ENCODE results near the gene CAPZA1.

The CAPZA1 gene

DNA sequence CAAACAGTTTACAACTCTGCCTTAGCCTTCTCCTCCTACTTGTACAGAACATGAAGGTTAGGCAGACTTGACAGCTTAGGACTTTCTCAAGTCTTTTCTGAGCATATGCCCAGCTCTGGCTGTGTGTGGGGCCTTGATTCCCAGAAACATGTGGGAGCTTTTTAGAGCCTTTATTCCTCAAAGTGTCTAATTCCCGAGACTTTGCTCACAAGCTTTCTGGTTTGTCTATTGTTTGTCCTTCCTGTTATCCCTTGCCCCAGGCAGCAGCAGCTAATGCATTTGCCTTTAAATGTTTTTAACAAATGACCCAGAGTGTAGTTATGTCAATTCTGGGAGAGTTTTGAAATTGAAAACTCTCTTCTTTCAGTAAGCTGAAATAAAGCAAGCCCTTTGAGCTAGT is 29.9 kb upstream of the CAPZA1 start:
- H3K36me3 ChIP-seq (ENCODE audit: control insufficient read depth in 2 of 2, insufficient read depth in 1 of 2, low read length in 2 of 2): peaks cover 18 to 33% of the 10 kb centered on the region in 2 experiments
- ChIA-PET POLR2A (no interaction called here), CTCF (interaction anchor here (1.4 kb wide), 1 partner anchor 88 kb away, joined by 3 read pairs; no protein-coding TSS in a partner anchor)
- TF ChIP-seq, protein P1, sequence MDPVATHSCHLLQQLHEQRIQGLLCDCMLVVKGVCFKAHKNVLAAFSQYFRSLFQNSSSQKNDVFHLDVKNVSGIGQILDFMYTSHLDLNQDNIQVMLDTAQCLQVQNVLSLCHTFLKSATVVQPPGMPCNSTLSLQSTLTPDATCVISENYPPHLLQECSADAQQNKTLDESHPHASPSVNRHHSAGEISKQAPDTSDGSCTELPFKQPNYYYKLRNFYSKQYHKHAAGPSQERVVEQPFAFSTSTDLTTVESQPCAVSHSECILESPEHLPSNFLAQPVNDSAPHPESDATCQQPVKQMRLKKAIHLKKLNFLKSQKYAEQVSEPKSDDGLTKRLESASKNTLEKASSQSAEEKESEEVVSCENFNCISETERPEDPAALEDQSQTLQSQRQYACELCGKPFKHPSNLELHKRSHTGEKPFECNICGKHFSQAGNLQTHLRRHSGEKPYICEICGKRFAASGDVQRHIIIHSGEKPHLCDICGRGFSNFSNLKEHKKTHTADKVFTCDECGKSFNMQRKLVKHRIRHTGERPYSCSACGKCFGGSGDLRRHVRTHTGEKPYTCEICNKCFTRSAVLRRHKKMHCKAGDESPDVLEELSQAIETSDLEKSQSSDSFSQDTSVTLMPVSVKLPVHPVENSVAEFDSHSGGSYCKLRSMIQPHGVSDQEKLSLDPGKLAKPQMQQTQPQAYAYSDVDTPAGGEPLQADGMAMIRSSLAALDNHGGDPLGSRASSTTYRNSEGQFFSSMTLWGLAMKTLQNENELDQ (tag by site-specific recombination; IDR thresholded peaks at IDR 0.05; ENCODE audit: low read depth): no peak
- TF ChIP-seq ZNF175 (tag by site-specific recombination; IDR thresholded peaks at IDR 0.05): no peak
- no peaks in the 10 kb centered on the region for H3K9me3 ChIP-seq (ENCODE audit: control insufficient read depth, insufficient read depth, low read depth, low read length)
- H3K27ac ChIP-seq (ENCODE audit: extremely low read depth, low read depth, low read length): no peak overlapping the region
- no peaks in the 10 kb centered on the region for H3K4me1 ChIP-seq (ENCODE audit: control insufficient read depth, insufficient read depth, low read length)
- H3K4me3 ChIP-seq (ENCODE audit: low read depth, low read length): no peak overlapping the region

DNA sequence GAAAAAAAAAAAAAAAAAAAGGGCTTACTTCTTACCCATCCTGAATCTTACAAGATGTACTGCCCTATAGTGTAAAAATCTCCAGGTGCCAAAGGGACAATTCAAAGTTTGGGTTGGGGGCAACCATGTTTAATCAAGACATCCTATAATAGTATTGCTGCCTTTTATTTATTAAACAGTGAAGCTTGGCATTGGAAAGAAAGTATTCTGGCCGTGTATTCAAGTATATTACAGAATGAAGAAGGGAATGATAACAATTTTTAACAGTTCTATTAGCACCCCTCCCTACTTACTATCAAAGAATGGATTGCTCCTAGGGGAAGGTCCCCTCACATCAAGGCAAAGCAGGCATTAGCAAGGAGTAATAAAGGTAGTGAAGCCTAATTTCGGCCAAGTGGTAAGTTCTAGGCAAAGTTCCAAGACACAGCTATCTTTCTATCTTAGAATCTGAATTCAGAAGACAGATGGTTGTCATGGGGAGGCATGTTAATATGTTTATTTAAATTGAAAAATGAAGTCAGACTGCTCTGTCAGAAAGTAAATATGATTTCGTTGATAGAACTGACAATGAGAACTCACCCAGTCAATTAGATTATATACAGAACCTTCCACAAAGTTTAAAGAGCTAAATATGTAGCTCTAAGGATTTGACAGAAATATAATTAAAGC is 25.3 kb upstream of the CAPZA1 start:
- no peak overlapping the region for H3K27ac ChIP-seq (ENCODE audit: extremely low read depth, low read depth, low read length)
- H3K9me3 ChIP-seq (ENCODE audit: control insufficient read depth, insufficient read depth, low read depth, low read length): no peaks in the 10 kb centered on the region
- peaks cover 25 to 49% of the 10 kb centered on the region in 2 experiments for H3K36me3 ChIP-seq (ENCODE audit: control insufficient read depth in 2 of 2, insufficient read depth in 1 of 2, low read length in 2 of 2)
- CTCF ChIA-PET: interaction anchor here (0.7 to 1.0 kb wide), 2 partner anchors 11 to 17 kb away, joined by 3 read pairs; no protein-coding TSS in a partner anchor
- no peaks in the 10 kb centered on the region for H3K4me1 ChIP-seq (ENCODE audit: control insufficient read depth, insufficient read depth, low read length)
- H3K4me3 ChIP-seq (ENCODE audit: low read depth, low read length): no peak overlapping the region
- TF ChIP-seq, protein P2, sequence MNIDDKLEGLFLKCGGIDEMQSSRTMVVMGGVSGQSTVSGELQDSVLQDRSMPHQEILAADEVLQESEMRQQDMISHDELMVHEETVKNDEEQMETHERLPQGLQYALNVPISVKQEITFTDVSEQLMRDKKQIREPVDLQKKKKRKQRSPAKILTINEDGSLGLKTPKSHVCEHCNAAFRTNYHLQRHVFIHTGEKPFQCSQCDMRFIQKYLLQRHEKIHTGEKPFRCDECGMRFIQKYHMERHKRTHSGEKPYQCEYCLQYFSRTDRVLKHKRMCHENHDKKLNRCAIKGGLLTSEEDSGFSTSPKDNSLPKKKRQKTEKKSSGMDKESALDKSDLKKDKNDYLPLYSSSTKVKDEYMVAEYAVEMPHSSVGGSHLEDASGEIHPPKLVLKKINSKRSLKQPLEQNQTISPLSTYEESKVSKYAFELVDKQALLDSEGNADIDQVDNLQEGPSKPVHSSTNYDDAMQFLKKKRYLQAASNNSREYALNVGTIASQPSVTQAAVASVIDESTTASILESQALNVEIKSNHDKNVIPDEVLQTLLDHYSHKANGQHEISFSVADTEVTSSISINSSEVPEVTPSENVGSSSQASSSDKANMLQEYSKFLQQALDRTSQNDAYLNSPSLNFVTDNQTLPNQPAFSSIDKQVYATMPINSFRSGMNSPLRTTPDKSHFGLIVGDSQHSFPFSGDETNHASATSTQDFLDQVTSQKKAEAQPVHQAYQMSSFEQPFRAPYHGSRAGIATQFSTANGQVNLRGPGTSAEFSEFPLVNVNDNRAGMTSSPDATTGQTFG (tag by site-specific recombination; IDR thresholded peaks at IDR 0.05; ENCODE audit: borderline replicate concordance): no peak
- peak; percentile 24; the same call in 1 of the 2 replicates for TF ChIP-seq ZNF335 (tag by site-specific recombination; conservative IDR thresholded peaks at IDR 0.05)
- TF ChIP-seq, protein P3, sequence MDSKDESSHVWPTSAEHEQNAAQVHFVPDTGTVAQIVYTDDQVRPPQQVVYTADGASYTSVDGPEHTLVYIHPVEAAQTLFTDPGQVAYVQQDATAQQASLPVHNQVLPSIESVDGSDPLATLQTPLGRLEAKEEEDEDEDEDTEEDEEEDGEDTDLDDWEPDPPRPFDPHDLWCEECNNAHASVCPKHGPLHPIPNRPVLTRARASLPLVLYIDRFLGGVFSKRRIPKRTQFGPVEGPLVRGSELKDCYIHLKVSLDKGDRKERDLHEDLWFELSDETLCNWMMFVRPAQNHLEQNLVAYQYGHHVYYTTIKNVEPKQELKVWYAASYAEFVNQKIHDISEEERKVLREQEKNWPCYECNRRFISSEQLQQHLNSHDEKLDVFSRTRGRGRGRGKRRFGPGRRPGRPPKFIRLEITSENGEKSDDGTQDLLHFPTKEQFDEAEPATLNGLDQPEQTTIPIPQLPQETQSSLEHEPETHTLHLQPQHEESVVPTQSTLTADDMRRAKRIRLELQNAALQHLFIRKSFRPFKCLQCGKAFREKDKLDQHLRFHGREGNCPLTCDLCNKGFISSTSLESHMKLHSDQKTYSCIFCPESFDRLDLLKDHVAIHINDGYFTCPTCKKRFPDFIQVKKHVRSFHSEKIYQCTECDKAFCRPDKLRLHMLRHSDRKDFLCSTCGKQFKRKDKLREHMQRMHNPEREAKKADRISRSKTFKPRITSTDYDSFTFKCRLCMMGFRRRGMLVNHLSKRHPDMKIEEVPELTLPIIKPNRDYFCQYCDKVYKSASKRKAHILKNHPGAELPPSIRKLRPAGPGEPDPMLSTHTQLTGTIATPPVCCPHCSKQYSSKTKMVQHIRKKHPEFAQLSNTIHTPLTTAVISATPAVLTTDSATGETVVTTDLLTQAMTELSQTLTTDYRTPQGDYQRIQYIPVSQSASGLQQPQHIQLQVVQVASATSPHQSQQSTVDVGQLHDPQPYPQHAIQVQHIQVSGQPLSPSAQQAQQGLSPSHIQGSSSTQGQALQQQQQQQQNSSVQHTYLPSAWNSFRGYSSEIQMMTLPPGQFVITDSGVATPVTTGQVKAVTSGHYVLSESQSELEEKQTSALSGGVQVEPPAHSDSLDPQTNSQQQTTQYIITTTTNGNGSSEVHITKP (tag by site-specific recombination; IDR thresholded peaks at IDR 0.05): peak; percentile 98
- POLR2A ChIA-PET: no interaction called here

DNA sequence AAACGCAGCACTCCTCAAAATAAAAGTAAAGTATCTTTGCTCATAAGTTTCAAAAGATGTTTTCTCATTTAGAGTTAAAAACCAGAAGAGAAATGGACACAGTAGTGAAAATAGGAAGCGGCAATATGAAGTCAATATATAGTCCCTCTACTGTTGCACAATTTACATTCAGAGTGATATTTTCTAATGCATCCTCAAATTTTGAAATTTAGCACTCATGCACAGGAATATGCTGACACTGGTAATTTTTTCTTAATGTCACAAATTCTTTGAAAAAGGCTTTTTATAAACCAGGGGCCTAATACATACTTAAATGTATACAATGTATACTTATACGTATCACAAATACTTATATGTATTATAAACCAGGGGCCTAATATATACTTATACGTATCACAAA is 20.2 kb upstream of the CAPZA1 start:
- no peaks in the 10 kb centered on the region for H3K4me1 ChIP-seq (ENCODE audit: control insufficient read depth, insufficient read depth, low read length)
- TF ChIP-seq ZNF324 (tag by site-specific recombination; IDR thresholded peaks at IDR 0.05) (no peak), ZNF571 (tag by site-specific recombination; IDR thresholded peaks at IDR 0.05) (no peak), ZFP69B (tag by site-specific recombination; IDR thresholded peaks at IDR 0.05) (no peak), ZBTB20 (tag by site-specific recombination; IDR thresholded peaks at IDR 0.05) (no peak), HOXA7 (CRISPR knock-in tag; IDR thresholded peaks at IDR 0.05; ENCODE audit: borderline replicate concordance) (no peak), KLF1 (tag by site-specific recombination; IDR thresholded peaks at IDR 0.05) (no peak), SP7 (tag by site-specific recombination; IDR thresholded peaks at IDR 0.05) (no peak), ZNF585B (tag by site-specific recombination; IDR thresholded peaks at IDR 0.05) (no peak), PRDM1 (tag by site-specific recombination; IDR thresholded peaks at IDR 0.05) (no peak), YY2 (tag by site-specific recombination; IDR thresholded peaks at IDR 0.05) (no peak), ZNF175 (tag by site-specific recombination; IDR thresholded peaks at IDR 0.05) (no peak)
- TF ChIP-seq, protein P4, sequence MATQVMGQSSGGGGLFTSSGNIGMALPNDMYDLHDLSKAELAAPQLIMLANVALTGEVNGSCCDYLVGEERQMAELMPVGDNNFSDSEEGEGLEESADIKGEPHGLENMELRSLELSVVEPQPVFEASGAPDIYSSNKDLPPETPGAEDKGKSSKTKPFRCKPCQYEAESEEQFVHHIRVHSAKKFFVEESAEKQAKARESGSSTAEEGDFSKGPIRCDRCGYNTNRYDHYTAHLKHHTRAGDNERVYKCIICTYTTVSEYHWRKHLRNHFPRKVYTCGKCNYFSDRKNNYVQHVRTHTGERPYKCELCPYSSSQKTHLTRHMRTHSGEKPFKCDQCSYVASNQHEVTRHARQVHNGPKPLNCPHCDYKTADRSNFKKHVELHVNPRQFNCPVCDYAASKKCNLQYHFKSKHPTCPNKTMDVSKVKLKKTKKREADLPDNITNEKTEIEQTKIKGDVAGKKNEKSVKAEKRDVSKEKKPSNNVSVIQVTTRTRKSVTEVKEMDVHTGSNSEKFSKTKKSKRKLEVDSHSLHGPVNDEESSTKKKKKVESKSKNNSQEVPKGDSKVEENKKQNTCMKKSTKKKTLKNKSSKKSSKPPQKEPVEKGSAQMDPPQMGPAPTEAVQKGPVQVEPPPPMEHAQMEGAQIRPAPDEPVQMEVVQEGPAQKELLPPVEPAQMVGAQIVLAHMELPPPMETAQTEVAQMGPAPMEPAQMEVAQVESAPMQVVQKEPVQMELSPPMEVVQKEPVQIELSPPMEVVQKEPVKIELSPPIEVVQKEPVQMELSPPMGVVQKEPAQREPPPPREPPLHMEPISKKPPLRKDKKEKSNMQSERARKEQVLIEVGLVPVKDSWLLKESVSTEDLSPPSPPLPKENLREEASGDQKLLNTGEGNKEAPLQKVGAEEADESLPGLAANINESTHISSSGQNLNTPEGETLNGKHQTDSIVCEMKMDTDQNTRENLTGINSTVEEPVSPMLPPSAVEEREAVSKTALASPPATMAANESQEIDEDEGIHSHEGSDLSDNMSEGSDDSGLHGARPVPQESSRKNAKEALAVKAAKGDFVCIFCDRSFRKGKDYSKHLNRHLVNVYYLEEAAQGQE (tag by site-specific recombination; IDR thresholded peaks at IDR 0.05): no peak
- no peaks in the 10 kb centered on the region for H3K9me3 ChIP-seq (ENCODE audit: control insufficient read depth, insufficient read depth, low read depth, low read length)
- ChIA-PET POLR2A (no interaction called here), CTCF (interaction anchor here (1.1 kb wide), 1 partner anchor 15 kb away, joined by 4 read pairs; no protein-coding TSS in a partner anchor)
- no peak overlapping the region for H3K4me3 ChIP-seq (ENCODE audit: low read depth, low read length)
- peaks cover 22 to 57% of the 10 kb centered on the region in 2 experiments for H3K36me3 ChIP-seq (ENCODE audit: control insufficient read depth in 2 of 2, insufficient read depth in 1 of 2, low read length in 2 of 2)
- H3K27ac ChIP-seq (ENCODE audit: extremely low read depth, low read depth, low read length): no peak overlapping the region

Data from HEK293 (cell line).